GM12892 (cell line): ENCODE measurements around the gene TIMM50.

Source experiments
- POLR2A ChIP-seq: IDR thresholded peaks from 2 replicates; pipeline ENCODE4 v1.6.1; 2011; ENCODE audit warnings: low read depth, low read length, control low read depth
- POLR2AphosphoS5 ChIP-seq: IDR thresholded peaks from 2 replicates; pipeline ENCODE4 v1.6.1; 2011; ENCODE audit warnings: low read depth, low read length, control low read depth
- TAF1 ChIP-seq: IDR thresholded peaks from 2 replicates; pipeline ENCODE4 v1.6.1; 2011; ENCODE audit warnings: low read depth, mild to moderate bottlenecking, control low read depth, low read length, borderline replicate concordance

DNA sequence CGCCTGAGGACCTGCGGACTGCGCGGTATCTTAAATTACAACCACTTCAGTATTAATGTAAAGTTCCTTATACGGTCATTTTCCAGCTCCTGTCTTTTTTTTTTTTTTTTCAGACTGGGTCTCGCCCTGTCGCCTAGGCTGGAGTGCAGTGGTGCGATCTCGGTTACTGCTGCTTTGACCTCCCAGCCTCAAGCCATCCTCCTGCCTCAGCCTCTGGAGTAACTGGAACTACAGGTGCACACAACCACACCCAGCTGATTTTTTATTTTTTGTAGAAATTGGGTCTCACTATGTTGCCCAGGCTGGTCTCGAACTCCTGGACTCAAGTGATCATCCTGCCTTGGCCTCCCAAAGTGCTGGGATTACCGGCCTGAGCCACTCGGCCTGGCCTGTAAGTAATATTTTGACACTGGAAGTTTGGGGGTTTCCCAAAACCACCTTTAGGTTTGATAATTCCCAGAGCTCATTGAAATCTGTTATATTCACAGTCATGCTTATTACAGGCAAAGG, 52.4 kb downstream of the TIMM50 start:
- TF ChIP-seq POLR2A, result no peak
- no peak for TF ChIP-seq POLR2AphosphoS5
- TF ChIP-seq TAF1, result no peak
